ENCODE measurements around the gene KIAA0930.

- TF ChIP-seq CTCF (IDR thresholded peaks at IDR 0.05) (no peak), POLR2A (IDR thresholded peaks at IDR 0.05) (no peak)
Observed at GRCh38 chr22:45281010-45281409, 40.3 kb upstream of the KIAA0930 start.

Measured in right lobe of liver (tissue), 4 donors.